Keratinocyte (primary cell): ENCODE data around the gene C6orf163. TPM values are rescaled to one million over a fixed set of nuclear protein-coding genes. Genes with fewer than 3 reads are reported as not detected.
"Not testable (repeated sequence)": the region's sequence is repeated elsewhere in the genome, so short reads cannot be mapped to it uniquely, and the experiment has no call there.

Experiments
- DNase-seq: peaks from one replicate; pipeline ENCODE4 v3.0.0-alpha.2; 2011; ENCODE audit warnings: low read depth, missing footprints, low spot score
- FAIRE-seq: peaks from 2 replicates; lab custom pipeline; 2011; peaks lifted over from hg19 to GRCh38; lab: Jason Lieb, UNC
- H2AFZ ChIP-seq: 2 replicates; pipeline ENCODE4 v1.6.0; 2012; ENCODE audit warnings: low read length, control low read depth, inconsistent platforms; ENCODE audit not compliant: control insufficient read depth
- H3K27ac ChIP-seq: 2 replicates; pipeline ENCODE4 v1.5.1; 2011; ENCODE audit warnings: low read length; ENCODE audit not compliant: control insufficient read depth, insufficient read depth
- H3K27me3 ChIP-seq: 3 replicates; pipeline ENCODE4 v1.6.0; 2011; ENCODE audit warnings: low read length; ENCODE audit not compliant: control insufficient read depth, insufficient read depth; ENCODE audit errors: extremely low read depth
- H3K36me3 ChIP-seq, 2 experiments: 2 replicates in 1 of 2; 3 replicates in 1 of 2; pipeline ENCODE4 v1.5.1; 2011; ENCODE audit warnings: low read length in 2 of 2, mild to moderate bottlenecking in 1 of 2; ENCODE audit not compliant: control insufficient read depth in 2 of 2, insufficient read depth in 2 of 2; ENCODE audit errors: extremely low read depth in 1 of 2
- H3K4me1 ChIP-seq: 3 replicates; pipeline ENCODE4 v1.5.1; 2011; ENCODE audit warnings: low read length; ENCODE audit not compliant: control insufficient read depth, insufficient read depth; ENCODE audit errors: extremely low read depth
- H3K4me2 ChIP-seq: 3 replicates; pipeline ENCODE4 v1.6.0; 2011; ENCODE audit warnings: low read depth, low read length; ENCODE audit not compliant: control insufficient read depth, insufficient read depth; ENCODE audit errors: extremely low read depth
- H3K4me3 ChIP-seq, 3 experiments: fragments of 200-600 bp in 1 of 3; sonication (generic) in 1 of 3; 2 replicates in 2 of 3; 3 replicates in 1 of 3; pipeline ENCODE4 v1.5.1; 2011 to 2016; ENCODE audit warnings: low read length in 3 of 3, mild to moderate bottlenecking in 3 of 3, control low read depth in 2 of 3, inconsistent platforms in 1 of 3, low read depth in 1 of 3, mixed read lengths in 1 of 3, mixed run types in 1 of 3, moderate library complexity in 1 of 3; ENCODE audit not compliant: control insufficient read depth in 2 of 3, insufficient read depth in 2 of 3; ENCODE audit errors: extremely low read depth in 1 of 3
- H3K79me2 ChIP-seq: 2 replicates; pipeline ENCODE4 v1.6.0; 2012; ENCODE audit warnings: low read length; ENCODE audit not compliant: control insufficient read depth, insufficient read depth
- H3K9ac ChIP-seq: 3 replicates; pipeline ENCODE4 v1.6.0; 2011; ENCODE audit warnings: low read length; ENCODE audit not compliant: control insufficient read depth, insufficient read depth; ENCODE audit errors: extremely low read depth
- H3K9me1 ChIP-seq: 3 replicates; pipeline ENCODE4 v1.6.0; 2011; ENCODE audit warnings: low read length; ENCODE audit not compliant: control insufficient read depth, insufficient read depth; ENCODE audit errors: extremely low read depth
- H3K9me3 ChIP-seq: 2 replicates; pipeline ENCODE4 v1.5.1; 2012; ENCODE audit warnings: low read depth, low read length; ENCODE audit not compliant: control insufficient read depth
- H4K20me1 ChIP-seq: 3 replicates; pipeline ENCODE4 v1.6.0; 2011; ENCODE audit warnings: low read length; ENCODE audit not compliant: control insufficient read depth, insufficient read depth; ENCODE audit errors: extremely low read depth
- CTCF ChIP-seq, 3 experiments: IDR thresholded peaks in 1 of 3; conservative IDR thresholded peaks in 1 of 3; optimal IDR thresholded peaks in 1 of 3; 2 replicates in 2 of 3; 3 replicates in 1 of 3; pipeline versions ENCODE3 to v1.5.1; 2011; ENCODE audit warnings: low read length in 3 of 3, mild to moderate bottlenecking in 3 of 3, moderate library complexity in 2 of 3, control low read depth in 1 of 3, inconsistent platforms in 1 of 3; ENCODE audit not compliant: insufficient read depth in 2 of 3; ENCODE audit errors: extremely low read depth in 1 of 3
- EZH2 ChIP-seq: IDR thresholded peaks from one replicate; pipeline ENCODE4 v1.6.1; 2012; ENCODE audit warnings: inconsistent platforms, mild to moderate bottlenecking, low read length, moderate library complexity
- dilution Hi-C: fragments of 300-500 bp; cut with MboI; formaldehyde crosslinking; loops from one replicate; pipeline ENCODE4 v1.7.0; 2020; ENCODE audit warnings: low sequenced_read_pairs; ENCODE audit not compliant: extremely low pct_ligation_motif_present
- polyA plus RNA-seq, 5 experiments: library from polyadenylated mRNA; depleted of rRNA in 3 of 5; stranded (reverse) in 3 of 5; stranded (forward) in 1 of 5; unstranded in 1 of 5; fragments of >200 nt; gene quantifications; 1 replicate in 1 of 5; 2 replicates in 3 of 5; 3 replicates in 1 of 5; pipeline versions ENCODE4 v1.2.1 to v1.2.3, GENCODE V29; 2011 to 2012; ENCODE audit warnings: missing spikeins in 2 of 5, low read depth in 1 of 5, low replicate concordance in 1 of 5

C6orf163 gene
- polyA plus RNA-seq, 1 donor (not counting 4 experiments of a cell fraction or from before 2014, with no cell fraction given), result 0.83 TPM

GRCh38 chr6:87322304-87323212 is 22.1 kb upstream of the C6orf163 start, which contains the start of gene SMIM8:
Gene SMIM8, plus strand, starts transcription at chr6:87322588. Its CDS starts 14,444 bp downstream, at chr6:87337032.
- Histone ChIP-seq H3K9ac (peak within 1 kb of the TSS; percentile 90), H3K4me3 (peak within 1 kb of the TSS; percentile 94 to 99 (median 99)), H4K20me1 (no peaks in the 10 kb centered on the region), H3K79me2 (peaks cover 7% of the 10 kb centered on the region), H3K27ac (peak within 1 kb of the TSS; percentile 86), H3K9me3 (no peaks in the 10 kb centered on the region), H3K36me3 (no peaks in the 10 kb centered on the region), H2AFZ (peak within 1 kb of the TSS; percentile 99), H3K9me1 (no peaks in the 10 kb centered on the region), H3K4me2 (peak within 1 kb of the TSS; percentile 94), H3K27me3 (no peaks in the 10 kb centered on the region), H3K4me1 (no peaks in the 10 kb centered on the region)
- DNase-seq (peak; percentile 4), FAIRE-seq (no peak)
- dilution Hi-C loops, result no loop called here
- no peak for TF ChIP-seq EZH2
- peak; percentile 83 to 97 (median 91) for TF ChIP-seq CTCF (optimal IDR thresholded peaks at IDR 0.05 in 1 of 3, IDR thresholded peaks at IDR 0.05 in 1 of 3, conservative IDR thresholded peaks at IDR 0.05 in 1 of 3; ENCODE audit: extremely low read depth in 1 of 3, insufficient read depth in 2 of 3, low read length in 3 of 3)

- H3K9me1 ChIP-seq, H3K4me1 ChIP-seq, H3K9me3 ChIP-seq, H3K27me3 ChIP-seq, H3K79me2 ChIP-seq, H3K9ac ChIP-seq, H3K27ac ChIP-seq, FAIRE-seq, dilution Hi-C loops, H3K36me3 ChIP-seq, H3K4me3 ChIP-seq, DNase-seq, H4K20me1 ChIP-seq, H3K4me2 ChIP-seq, H2AFZ ChIP-seq: not testable (repeated sequence)
Observed at GRCh38 chr6:87323880-87324279, 20.7 kb upstream of the C6orf163 start.
